Measurements from ENCODE around the gene USP19. TPM values are rescaled to one million over a fixed set of nuclear protein-coding genes. Genes with fewer than 3 reads are reported as not detected.

Gene USP19
- total RNA-seq, 1 donor from 2014 or later: 75.9 TPM

Small RNA genes within 50 kb of the gene (microRNA-seq; reads per million reads assigned to microRNA genes)
- not detected for gene MIR6890 (ENCODE audit: unreplicated experiment)

Other genes starting within 250 kb of the USP19 start
- 12.4 and 13.3 TPM in 2 replicates for gene SLC25A20, start 221.9 kb downstream of the USP19 start, total RNA-seq
- 82.5 and 97.2 TPM in 2 replicates for gene ARIH2, start 202.0 kb downstream of the USP19 start, total RNA-seq
- 31.3 and 35.6 TPM in 2 replicates for gene P4HTM, start 130.6 kb downstream of the USP19 start, total RNA-seq
- 211 and 236 TPM in 2 replicates for gene WDR6, start 113.4 kb downstream of the USP19 start, total RNA-seq
- gene DALRD3, start 102.2 kb downstream of the USP19 start, total RNA-seq: 22.8 and 25.3 TPM in 2 replicates
- 69.1 and 69.4 TPM in 2 replicates for gene NDUFAF3, start 98.7 kb downstream of the USP19 start, total RNA-seq
- gene IMPDH2, start 91.4 kb downstream of the USP19 start, total RNA-seq: 202 and 203 TPM in 2 replicates
- 92.9 and 104 TPM in 2 replicates for gene QRICH1, start 26.8 kb downstream of the USP19 start, total RNA-seq
- gene QARS1, start 16.1 kb downstream of the USP19 start, total RNA-seq: 252 and 266 TPM in 2 replicates
- gene LAMB2, start 12.2 kb upstream of the USP19 start, total RNA-seq: 721 and 811 TPM in 2 replicates
- gene CCDC71, start 45.5 kb upstream of the USP19 start, total RNA-seq: 23.7 and 24.9 TPM in 2 replicates
- 17.9 and 20.4 TPM in 2 replicates for gene KLHDC8B, start 50.8 kb upstream of the USP19 start, total RNA-seq
- gene C3orf62, start 156.4 kb upstream of the USP19 start, total RNA-seq: 8.4 and 9.4 TPM in 2 replicates
- 42.9 and 44.3 TPM in 2 replicates for gene USP4, start 219.2 kb upstream of the USP19 start, total RNA-seq
- 91.6 and 98.9 TPM in 2 replicates for gene GPX1, start 237.5 kb upstream of the USP19 start, total RNA-seq

Data from osteocyte (in vitro differentiated cells).